GM12892 (cell line): Measurements from ENCODE around the gene SDF4.

Experiments
- POLR2A ChIP-seq: IDR thresholded peaks from 2 replicates; pipeline ENCODE4 v1.6.1; 2011; ENCODE audit warnings: low read depth, low read length, control low read depth
- POLR2AphosphoS5 ChIP-seq: IDR thresholded peaks from 2 replicates; pipeline ENCODE4 v1.6.1; 2011; ENCODE audit warnings: low read depth, low read length, control low read depth
- TAF1 ChIP-seq: IDR thresholded peaks from 2 replicates; pipeline ENCODE4 v1.6.1; 2011; ENCODE audit warnings: low read depth, mild to moderate bottlenecking, control low read depth, low read length, borderline replicate concordance

- no peak for TF ChIP-seq TAF1
- TF ChIP-seq POLR2A, result no peak
- no peak for TF ChIP-seq POLR2AphosphoS5
These were observed 27.3 kb downstream of the SDF4 start for GRCh38 chr1:1204425-1204920.
